GM18868 (cell line): ENCODE results near the gene JPT1.
A peak's percentile ranks its signal among the peaks of the same experiment; 100 is the strongest.
"Not testable (repeated sequence)": the region's sequence is repeated elsewhere in the genome, so short reads cannot be mapped to it uniquely, and the experiment has no call there.

Source experiments
- ATAC-seq: cut with Tn5 transposase; IDR thresholded peaks from one replicate; pipeline ENCODE4 v1.9.1; 2021; ENCODE audit warnings: mild to moderate bottlenecking, moderate library complexity; ENCODE audit not compliant: unreplicated experiment

Gene JPT1

GRCh38 chr17:75154195-75155106 is at the start of gene JPT1:
Gene JPT1 (minus strand): TSS chr17:75154512. CDS start chr17:75154397, 115 bp downstream.
- peak; percentile 93 for ATAC-seq

- no peak for ATAC-seq
Measured at GRCh38 chr17:75199886-75200618, 45.7 kb upstream of the JPT1 start.

DNA sequence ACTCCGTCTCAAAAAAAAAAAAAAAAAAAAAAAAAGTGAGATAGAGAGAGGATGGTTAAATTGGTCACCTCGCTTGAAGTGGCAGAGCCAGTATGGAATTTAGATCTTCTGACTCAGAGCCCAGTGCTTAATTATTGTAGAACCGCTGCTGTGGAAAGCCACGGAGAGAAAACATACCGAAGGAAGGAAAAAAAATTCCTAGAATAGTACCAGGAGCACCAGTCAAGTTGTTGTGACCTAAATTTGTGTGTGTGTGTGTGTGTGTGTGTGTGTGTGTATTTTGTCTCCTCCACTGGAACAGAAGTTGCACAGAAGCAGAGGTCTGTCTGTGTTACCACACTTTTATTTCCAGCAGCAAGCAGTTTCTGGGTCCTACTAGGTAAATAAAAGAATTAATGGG is 40.6 kb upstream of the JPT1 start:
- no peak for ATAC-seq

DNA sequence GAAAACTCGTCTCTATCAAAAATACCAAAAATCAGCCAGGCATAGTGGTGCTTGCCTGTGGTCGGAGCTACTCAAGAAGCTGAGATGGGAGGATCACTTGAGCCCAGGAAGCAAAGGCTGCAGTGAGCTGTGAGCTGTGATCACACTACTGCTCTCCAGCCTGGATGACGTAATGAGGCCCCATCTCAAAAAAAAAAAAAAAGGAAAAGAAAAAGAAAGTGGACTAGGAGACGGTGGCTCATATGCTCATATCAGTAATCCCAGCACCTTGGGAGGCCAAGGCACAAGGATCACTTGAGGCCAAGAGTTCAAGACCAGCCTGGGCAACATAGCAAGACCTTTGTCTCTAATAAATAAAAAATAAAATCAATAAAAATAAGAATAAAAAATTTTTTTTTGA is 37.3 kb upstream of the JPT1 start:
- ATAC-seq: no peak

DNA sequence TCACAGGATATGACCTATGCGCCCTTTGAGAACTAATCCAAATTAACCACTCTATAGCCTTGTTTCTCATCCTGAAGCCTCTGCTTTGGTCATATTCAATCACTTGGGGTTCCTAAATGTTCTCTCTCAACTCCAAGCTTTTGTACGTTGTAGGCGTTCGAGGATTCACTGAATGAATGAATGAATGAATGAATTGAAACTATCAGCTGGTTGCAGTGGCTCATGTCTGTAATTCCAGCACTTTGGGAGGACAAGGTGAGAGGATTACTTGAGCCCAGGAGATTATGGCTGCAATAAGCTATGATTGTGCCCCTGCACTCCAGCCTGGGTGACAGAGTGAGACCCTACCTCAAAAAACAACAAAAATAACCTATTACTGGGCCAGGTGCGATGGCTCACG is 34.3 kb upstream of the JPT1 start:
- ATAC-seq: no peak

DNA sequence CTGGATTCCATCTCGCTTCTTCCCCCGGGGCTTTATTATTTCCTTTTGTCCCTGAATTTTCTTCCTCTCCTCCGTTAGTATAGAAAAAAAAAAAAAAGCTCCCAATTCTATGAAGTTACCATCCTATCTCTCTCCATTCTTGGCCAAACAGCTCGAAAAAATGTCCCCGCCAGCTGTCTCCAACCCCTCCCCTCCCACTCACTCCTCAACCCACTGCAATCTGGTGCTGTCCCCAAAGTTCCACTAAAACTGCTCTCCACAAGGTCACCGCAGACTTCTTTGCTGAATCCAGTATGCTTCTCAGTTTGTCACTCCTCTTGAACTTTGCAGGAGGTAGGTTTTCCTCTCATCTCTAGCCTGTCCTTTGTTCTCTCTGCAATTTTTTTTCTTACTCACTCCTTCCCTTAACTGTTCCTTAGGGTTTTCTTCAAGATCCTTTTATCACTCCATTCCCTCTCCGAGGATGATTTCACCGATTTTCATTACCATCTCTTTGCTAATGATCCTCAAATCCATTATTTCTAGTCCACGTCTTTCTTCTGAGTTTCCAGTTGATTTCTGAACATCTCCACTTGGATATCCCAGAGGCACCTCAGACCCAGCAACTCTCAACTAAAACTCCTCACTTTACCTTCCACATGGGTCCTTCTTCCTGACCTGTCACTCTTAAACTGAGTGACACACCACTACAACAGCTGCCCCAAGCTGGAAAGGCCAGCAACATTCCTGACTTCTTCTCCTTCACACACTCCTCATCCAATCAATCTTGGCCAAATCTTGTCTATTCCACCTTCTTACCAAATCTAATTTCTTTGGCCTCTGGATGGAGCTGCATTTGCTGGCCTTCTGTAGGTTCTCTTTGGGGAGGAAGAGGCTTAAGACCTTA is 29.9 kb upstream of the JPT1 start:
- no peak for ATAC-seq

- ATAC-seq: peak; percentile 75
Measured at GRCh38 chr17:75182569-75183436, 28.5 kb upstream of the JPT1 start, which contains the start of gene SUMO2. Gene SUMO2 (minus strand): TSS chr17:75182959. CDS start chr17:75182834, 125 bp downstream.

DNA sequence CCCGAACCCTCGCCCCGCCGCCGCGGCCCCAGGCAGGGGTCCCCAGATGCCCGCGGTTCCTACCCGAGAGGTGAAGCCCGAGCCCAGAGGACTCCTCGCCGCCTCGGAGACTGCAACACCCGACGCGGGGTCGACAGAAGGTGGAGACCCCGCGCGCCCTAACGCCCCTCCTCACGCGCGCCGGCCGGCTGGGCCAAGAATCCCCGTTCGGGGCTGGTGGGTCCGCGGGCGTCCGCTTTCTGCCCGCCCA is 27.9 kb upstream of the JPT1 start:
- ATAC-seq: no peak

- peak; percentile 22 for ATAC-seq
Measured at GRCh38 chr17:75181608-75182318, 27.5 kb upstream of the JPT1 start.

DNA sequence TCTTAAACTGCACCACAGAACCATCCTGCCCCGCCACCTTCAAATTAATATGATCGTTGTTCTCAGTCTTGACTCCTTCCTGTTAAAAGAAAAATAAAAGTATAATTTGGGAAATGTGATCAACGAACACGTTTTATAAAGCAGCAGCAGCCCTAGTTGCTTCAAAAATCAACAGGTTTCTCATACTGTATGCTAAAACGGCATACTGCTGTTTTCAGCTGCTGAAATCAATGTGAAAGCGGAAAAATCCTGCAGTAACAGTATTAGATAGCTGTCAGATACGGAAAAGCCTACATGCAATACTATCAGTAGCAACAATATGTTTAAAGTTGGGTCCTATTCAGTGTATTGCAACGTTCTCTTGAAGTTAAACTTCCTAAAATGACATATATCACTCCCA is 26.8 kb upstream of the JPT1 start:
- ATAC-seq: no peak

GRCh38 chr17:75178453-75178852 is 24.1 kb upstream of the JPT1 start:
- ATAC-seq: no peak

DNA sequence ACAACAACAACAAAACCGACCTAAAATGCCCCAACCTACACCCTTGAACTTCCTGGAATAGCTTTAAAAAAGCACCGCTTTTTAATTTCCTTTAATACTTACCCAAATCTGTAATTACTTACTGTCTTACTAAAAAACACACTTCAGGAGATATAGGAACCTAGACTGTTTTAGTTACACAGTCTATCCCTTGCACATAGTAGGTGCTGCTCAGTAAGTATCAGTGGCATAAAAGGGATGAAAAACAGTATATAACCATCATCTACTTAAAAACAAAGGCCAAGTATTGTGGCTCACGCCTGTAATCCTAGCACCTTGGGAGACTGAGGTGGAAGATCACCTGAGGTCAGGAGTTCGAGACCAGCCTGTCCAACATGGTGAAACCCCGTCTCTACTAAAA is 22.3 kb upstream of the JPT1 start:
- ATAC-seq: no peak

DNA sequence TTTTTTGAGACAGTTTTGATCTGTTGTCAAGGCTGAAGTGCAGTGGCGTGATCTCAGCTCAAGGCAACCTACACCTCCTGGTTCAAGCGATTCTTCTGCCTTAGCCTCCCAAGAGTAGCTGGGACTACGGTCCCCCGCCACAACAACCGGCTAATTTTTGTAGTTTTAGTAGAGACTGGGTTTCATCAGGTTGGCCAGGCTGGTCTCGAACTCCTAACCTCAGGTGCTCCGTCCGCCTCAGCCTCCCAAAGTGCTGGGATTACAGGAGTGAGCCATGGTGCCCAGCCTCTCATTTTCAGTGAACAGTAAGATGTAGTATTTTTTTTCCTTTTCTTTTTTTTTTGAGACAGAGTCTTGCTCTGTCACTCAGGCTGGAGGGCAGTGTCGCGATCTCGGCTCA is 20.7 kb upstream of the JPT1 start:
- ATAC-seq: no peak

- no peak for ATAC-seq
Measured at GRCh38 chr17:75173526-75173925, 19.2 kb upstream of the JPT1 start.

GRCh38 chr17:75168998-75169397 is 14.7 kb upstream of the JPT1 start:
- no peak for ATAC-seq

DNA sequence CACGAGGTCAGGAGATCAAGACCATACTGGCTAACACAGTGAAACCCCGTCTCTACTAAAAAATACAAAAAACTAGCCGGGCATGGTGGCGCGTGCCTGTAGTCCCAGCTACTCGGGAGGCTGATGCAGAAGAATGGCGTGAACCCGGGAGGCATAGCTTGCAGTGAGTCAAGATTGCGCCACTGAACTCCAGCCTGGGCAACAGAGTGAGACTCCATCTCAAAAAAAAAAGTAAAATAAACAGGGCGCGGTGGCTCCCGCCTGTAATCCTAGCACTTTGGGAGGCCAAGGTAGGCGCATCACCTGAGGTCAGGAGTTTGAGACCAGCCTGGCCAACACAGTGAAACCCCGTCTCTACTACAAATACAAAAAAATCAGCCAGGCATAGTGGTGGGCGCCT is 10.3 kb upstream of the JPT1 start:
- ATAC-seq: not testable (repeated sequence)

GRCh38 chr17:75163074-75163473 is 8.8 kb upstream of the JPT1 start:
- no peak for ATAC-seq

DNA sequence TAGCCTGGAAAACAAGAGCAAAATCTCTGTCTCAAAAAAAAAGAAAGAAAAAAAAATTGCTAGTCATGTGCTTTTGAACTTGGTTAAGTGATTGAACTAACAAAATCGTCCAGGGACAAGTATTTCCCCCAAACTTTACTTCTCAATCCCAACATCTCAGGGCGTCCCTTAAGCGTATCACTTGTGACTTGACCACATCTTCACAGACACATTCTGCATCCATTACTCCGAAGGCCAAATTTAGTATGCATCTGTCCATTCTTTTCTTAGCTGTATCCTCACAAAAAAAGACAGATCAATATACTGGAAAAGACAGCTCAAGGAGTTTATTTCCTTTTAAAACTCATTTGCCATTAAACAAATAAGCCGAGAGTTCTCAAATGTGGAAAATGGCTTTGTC is 5.9 kb upstream of the JPT1 start:
- no peak for ATAC-seq

GRCh38 chr17:75159196-75160031 is 5.1 kb upstream of the JPT1 start:
- no peak for ATAC-seq
